Cortex of kidney (tissue), 1 donor: Measurements from ENCODE around the gene C2CD2L.
"Not testable (repeated sequence)": the region's sequence is repeated elsewhere in the genome, so short reads cannot be mapped to it uniquely, and the experiment has no call there.

ENCODE experiments used
- DNase-seq: peaks from one replicate; lab custom pipeline; 2025; lab: John Stamatoyannopoulos, UW

Gene C2CD2L

GRCh38 chr11:119106564-119107537, at the start of gene C2CD2L:
Gene C2CD2L, plus strand, starts transcription at chr11:119107344. Its CDS starts 398 bp downstream, at chr11:119107742.
- no peak for DNase-seq

- not testable (repeated sequence) for DNase-seq
Observed at GRCh38 chr11:119059128-119059527, 48.0 kb upstream of the C2CD2L start.

- DNase-seq = no peak
Observed at GRCh38 chr11:119061256-119061655, 45.9 kb upstream of the C2CD2L start.

DNA sequence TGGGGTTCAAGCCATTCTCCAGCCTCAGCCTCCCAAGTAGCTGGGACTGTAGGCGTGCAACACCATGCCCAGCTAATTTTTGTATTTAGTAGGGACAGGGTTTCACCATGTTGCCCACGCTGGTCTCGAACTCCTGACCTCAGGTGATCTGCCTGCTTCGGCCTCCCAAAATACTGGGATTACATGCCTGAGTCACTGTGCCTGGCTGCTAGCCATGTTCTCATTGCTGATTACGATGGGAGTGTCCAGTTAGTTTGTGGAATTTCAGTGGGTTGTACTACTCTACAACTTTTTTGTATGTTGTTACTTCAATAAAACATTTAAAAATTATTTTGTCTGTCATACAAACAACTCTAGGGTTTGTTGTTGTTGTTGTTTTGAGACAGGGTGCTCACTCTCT, 44.4 kb upstream of the C2CD2L start:
- DNase-seq = no peak

GRCh38 chr11:119065369-119065768, 41.8 kb upstream of the C2CD2L start:
- DNase-seq = no peak

DNA sequence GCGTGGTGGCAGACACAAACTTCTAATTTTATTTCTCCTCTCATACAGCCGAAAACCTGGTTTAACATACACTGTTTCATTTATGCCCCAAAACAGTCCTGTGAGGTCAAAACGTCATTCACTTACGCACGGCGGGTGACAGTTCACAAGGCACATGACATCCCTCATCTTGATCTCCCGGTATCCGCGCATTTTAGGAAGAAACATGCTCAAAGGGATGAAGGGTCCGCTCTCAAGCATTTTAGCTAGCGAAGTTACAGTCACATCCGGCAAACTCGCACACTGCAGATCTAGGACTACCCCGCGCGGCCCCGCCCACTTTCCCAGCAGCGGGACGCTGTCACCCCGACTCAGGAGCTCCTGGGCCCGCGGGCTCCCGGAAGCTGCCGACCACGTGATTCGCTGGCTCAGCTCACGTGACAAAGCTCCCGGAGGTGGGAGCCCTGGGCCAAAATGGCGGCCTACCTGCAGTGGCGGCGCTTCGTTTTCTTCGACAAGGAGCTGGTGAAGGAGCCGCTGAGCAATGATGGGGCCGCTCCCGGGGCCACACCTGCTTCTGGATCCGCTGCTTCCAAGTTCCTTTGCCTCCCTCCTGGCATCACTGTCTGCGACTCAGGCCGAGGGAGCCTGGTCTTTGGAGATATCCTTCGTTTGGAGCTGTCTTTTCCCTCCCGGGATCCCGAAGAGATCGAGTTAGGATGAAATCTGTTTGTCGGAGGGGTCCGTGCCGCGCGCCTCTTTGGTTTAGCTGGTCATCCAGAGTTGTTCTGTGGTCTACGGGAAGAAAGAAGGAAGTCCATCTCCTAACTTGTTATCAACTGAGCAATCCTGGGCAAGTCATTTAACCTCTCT, 39.5 kb upstream of the C2CD2L start, which contains the start of gene VPS11:
Gene VPS11, plus strand, starts transcription at position 448 of the 852 bp plus-strand sequence. Its CDS starts 6 bp downstream, at position 454.
- DNase-seq = peak; percentile 57

GRCh38 chr11:119077839-119078238, 29.3 kb upstream of the C2CD2L start:
- DNase-seq = no peak

DNA sequence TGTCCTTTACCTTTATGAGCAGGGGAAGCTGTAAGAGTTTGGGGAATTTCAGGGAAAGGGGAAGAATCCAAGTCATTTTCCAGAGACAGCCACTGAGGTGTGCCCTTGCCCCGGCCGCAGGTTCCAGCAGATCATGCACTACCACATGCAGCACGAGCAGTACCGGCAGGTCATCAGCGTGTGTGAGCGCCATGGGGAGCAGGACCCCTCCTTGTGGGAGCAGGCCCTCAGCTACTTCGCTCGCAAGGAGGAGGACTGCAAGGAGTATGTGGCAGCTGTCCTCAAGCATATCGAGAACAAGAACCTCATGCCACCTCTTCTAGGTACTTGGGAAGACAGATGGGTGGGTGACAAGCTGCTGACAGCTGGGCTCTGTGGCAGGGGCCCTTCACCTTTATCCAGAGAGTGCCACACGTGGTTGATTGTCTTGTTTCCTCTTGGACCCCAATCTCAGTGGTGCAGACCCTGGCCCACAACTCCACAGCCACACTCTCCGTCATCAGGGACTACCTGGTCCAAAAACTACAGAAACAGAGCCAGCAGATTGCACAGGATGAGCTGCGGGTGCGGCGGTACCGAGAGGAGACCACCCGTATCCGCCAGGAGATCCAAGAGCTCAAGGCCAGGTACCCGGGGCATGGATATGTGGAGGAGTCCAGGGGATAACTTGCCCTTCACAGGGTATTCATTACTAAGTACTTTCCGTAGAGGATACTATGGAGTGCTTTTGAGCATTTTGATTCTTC, 28.3 kb upstream of the C2CD2L start:
- no peak for DNase-seq

DNA sequence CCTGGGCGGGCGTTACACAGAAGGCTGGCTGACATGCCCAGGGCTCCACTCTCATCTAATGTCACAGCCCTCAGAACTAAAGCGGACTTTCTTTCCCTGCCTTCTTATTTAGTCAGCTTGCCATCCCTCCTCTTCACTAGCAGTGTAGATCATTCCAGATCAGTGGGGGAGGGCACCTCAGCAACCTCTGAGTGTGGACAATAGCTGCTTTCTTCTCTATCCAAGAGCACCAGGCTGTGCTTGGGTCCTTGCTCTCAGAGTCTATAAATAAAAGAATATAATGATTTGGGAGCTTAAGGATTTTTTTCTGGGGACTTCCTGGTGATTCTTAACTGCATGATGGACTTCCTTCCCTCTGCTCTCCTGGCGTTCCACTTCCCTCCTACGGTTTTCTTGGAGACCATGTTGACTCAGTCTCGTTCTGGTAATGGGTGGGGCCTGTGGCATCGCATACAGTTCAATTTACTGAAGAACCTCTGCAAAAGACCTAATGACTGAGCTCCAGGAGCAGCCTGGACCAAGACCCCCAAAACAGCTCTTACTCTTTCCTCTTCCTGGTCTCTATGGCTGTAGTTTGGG, 25.4 kb upstream of the C2CD2L start:
- DNase-seq = no peak

DNA sequence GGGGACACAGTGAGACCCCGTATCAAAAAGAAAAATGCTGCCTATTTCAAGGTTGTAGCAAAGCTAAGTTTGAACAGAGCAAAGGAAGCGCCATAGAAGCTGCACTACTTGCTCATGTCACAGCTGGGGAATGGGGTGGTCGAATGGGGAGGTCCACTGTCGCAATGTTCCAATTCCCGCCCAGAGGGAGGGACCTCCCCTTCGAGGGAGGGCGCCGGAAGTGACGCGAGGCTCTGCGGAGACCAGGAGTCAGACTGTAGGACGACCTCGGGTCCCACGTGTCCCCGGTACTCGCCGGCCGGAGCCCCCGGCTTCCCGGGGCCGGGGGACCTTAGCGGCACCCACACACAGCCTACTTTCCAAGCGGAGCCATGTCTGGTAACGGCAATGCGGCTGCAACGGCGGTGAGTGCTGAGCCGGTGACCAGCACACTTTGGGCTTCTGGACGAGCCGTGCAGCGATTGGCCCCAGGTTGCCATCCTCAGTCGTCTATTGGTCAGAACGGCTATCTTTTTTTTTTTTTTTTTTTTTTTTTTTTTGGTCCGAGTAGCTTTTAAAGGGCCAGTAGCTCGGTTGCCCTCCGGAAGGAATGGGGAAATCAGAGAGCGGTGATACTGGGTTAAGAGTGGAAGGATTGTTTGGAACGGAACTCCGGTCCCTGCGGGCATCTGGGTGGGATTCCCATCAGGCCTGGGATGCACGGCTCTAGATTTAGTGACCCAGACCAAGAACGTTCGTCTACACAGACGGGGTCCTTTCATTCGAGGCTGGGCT, 22.3 kb upstream of the C2CD2L start, which contains the start of gene HMBS:
Gene HMBS, plus strand, starts transcription at position 219 of the 774 bp plus-strand sequence. Its CDS starts 153 bp downstream, at position 372.
- peak; percentile 80 for DNase-seq

GRCh38 chr11:119085437-119085847, 21.7 kb upstream of the C2CD2L start:
- no peak for DNase-seq

- DNase-seq = no peak
Observed at GRCh38 chr11:119087123-119087522, 20.0 kb upstream of the C2CD2L start.

DNA sequence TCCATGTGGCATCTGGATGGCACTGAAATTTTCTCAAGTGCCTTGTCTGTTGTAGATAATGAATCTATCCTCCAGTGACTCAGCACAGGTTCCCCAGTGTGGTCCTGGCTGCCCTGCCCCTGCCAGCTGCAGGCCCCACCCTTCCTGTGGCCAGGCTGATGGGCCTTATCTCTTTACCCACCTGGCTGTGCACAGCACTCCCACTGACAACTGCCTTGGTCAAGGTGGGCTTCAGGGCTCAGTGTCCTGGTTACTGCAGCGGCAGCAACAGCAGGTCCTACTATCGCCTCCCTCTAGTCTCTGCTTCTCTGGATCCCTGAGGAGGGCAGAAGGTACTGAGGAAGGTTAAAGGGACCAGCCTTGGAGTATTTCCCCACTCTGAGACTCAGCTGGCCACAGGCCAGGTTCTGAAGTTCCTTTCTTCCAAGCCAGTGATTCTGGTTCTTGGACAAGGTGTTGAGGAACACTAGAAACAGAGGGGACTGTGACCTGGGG, 19.4 kb upstream of the C2CD2L start:
- DNase-seq = no peak

GRCh38 chr11:119088406-119088805, 18.7 kb upstream of the C2CD2L start:
- DNase-seq = no peak

DNA sequence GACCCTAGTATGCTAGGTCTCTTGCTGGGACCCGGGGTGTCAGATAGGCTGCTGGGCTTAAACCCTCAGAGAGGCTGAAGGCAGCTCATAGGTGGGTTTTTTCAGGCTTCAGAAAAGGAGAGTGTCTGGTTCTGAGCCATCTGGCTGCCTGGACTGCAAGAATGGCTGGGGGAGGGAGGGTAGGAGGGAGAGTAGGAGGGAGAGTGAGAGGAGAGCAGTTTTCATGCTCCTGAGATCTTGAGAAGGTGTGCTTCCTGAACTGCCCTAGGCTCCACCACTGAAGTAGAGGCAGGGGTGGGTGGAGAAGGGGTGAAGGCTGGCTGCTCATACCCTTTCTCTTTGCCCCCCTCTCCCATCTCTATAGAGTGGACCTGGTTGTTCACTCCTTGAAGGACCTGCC, 17.8 kb upstream of the C2CD2L start:
- DNase-seq = no peak

DNA sequence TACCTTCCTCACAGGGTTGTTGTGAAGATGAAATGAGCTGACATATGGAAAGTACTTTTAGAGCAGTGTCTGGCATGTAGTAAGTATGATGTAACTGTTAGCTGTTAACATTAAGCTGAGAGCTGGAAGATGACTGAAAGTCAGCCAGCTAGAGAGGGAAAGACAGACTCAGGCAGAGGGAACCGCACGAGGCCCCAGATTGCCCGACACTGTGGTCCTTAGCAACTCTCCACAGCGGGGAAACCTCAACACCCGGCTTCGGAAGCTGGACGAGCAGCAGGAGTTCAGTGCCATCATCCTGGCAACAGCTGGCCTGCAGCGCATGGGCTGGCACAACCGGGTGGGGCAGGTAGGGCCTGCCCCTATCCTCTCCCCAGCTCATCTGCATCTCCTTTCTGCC, 16.0 kb upstream of the C2CD2L start:
- DNase-seq = no peak

GRCh38 chr11:119091966-119092879, 14.9 kb upstream of the C2CD2L start:
- no peak for DNase-seq

GRCh38 chr11:119092880-119093842, 14.0 kb upstream of the C2CD2L start:
- DNase-seq = no peak
